HCT116 (cell line): ENCODE results near the gene CCDC187. TPM values are rescaled to one million over a fixed set of nuclear protein-coding genes. Genes with fewer than 3 reads are reported as not detected.

Experiments used
- ATAC-seq: fragments of 200-7000 bp; cut with Tn5 transposase; 2 replicates; pipeline ENCODE4 v1.9.1; 2020; ENCODE audit warnings: mild to moderate bottlenecking, moderate library complexity
- BruUV-seq: library from RNA; stranded (reverse); fragments of 400-500 nt; replicated peaks from 2 replicates; lab custom pipeline; 2021; lab: Mats Ljungman, UMichigan
- CTCF ChIA-PET: fragments of 300-600 bp; sonication (Branson Sonifier 250); formaldehyde crosslinking; loops from one replicate; lab custom pipeline; 2021; ENCODE audit warnings: antibody characterized with exemption; lab: Charles Lee
- POLR2A ChIA-PET: fragments of 300-600, 350-600 bp; sonication (Branson Sonifier 250); formaldehyde crosslinking; loops from one replicate; lab custom pipeline; 2021; ENCODE audit warnings: antibody characterized with exemption; lab: Charles Lee
- RAD21 ChIA-PET, 2 experiments: fragments of 300-600 bp; sonication (Branson Sonifier 250); formaldehyde crosslinking; loops; one replicate each; lab custom pipeline; 2023; ENCODE audit warnings: low total read pairs in 2 of 2; ENCODE audit not compliant: uncharacterized antibody in 2 of 2, unreplicated experiment in 2 of 2, low non-redundant PET in 1 of 2; lab: Charles Lee
- DNase-seq: peaks from one replicate; pipeline ENCODE4 v3.0.0-alpha.2; 2010; ENCODE audit warnings: low read depth, low spot score
- H2AFZ ChIP-seq: fragments of 200-600 bp; shearing (Covaris generic), sonication (generic); 2 replicates; pipeline ENCODE4 v1.6.1; 2017; ENCODE audit warnings: low read depth, mixed run types, mixed read lengths, antibody characterized with exemption, low read length; ENCODE audit not compliant: poor library complexity, severe bottlenecking
- H3K27ac ChIP-seq: 2 replicates; pipeline ENCODE4 v1.5.1; 2012; ENCODE audit warnings: low read depth, low read length
- H3K27me3 ChIP-seq: fragments of 200-600 bp; sonication (generic); 2 replicates; pipeline ENCODE4 v1.6.1; 2016; ENCODE audit warnings: mixed run types, low read length, mixed read lengths; ENCODE audit not compliant: insufficient read depth
- H3K36me3 ChIP-seq, 2 experiments: fragments of 200-500 bp in 1 of 2; fragments of 200-600 bp in 1 of 2; sonication (Bioruptor generic) in 1 of 2; sonication (generic) in 1 of 2; 2 replicates each; pipeline versions ENCODE4 v1.5.1 to v1.6.1; 2014 to 2016; ENCODE audit warnings: low read length in 2 of 2, inconsistent platforms in 1 of 2, mixed read lengths in 1 of 2, mixed run types in 1 of 2; ENCODE audit not compliant: insufficient read depth in 2 of 2, control insufficient read depth in 1 of 2
- H3K4me1 ChIP-seq, 2 experiments: fragments of 200-600 bp in 1 of 2; sonication (generic) in 1 of 2; 2 replicates each; pipeline versions ENCODE4 v1.5.1 to v1.6.1; 2012 to 2017; ENCODE audit warnings: low read length in 2 of 2, inconsistent platforms in 1 of 2, mild to moderate bottlenecking in 1 of 2, mixed read lengths in 1 of 2, mixed run types in 1 of 2, moderate library complexity in 1 of 2; ENCODE audit not compliant: insufficient read depth in 2 of 2, control insufficient read depth in 1 of 2
- H3K4me2 ChIP-seq: fragments of 200-600 bp; sonication (generic); 2 replicates; pipeline ENCODE4 v1.6.1; 2017; ENCODE audit warnings: mixed run types, low read length, mixed read lengths
- H3K4me3 ChIP-seq, 2 experiments: fragments of 200-600 bp in 1 of 2; sonication (generic) in 1 of 2; replicated peaks in 1 of 2; 2 replicates each; pipeline ENCODE4 v1.5.1; 2011 to 2016; ENCODE audit warnings: low read length in 2 of 2, control low read depth in 1 of 2, low read depth in 1 of 2, mild to moderate bottlenecking in 1 of 2, mixed read lengths in 1 of 2, mixed run types in 1 of 2
- H3K79me2 ChIP-seq: fragments of 200-600 bp; sonication (generic); 2 replicates; pipeline ENCODE4 v1.6.1; 2017; ENCODE audit warnings: mild to moderate bottlenecking, mixed run types, low read length, moderate library complexity, mixed read lengths; ENCODE audit not compliant: insufficient read depth
- H3K9ac ChIP-seq: fragments of 200-600 bp; sonication (generic); 2 replicates; pipeline ENCODE4 v1.6.1; 2016; ENCODE audit warnings: low read length, mixed read lengths
- H3K9me2 ChIP-seq: fragments of 200-600 bp; sonication (generic), shearing (Covaris generic); 2 replicates; pipeline ENCODE4 v1.6.1; 2017; ENCODE audit warnings: mixed run types, mild to moderate bottlenecking, moderate library complexity; ENCODE audit not compliant: insufficient read depth
- H3K9me3 ChIP-seq, 2 experiments: fragments of 200-500 bp in 1 of 2; fragments of 200-600 bp in 1 of 2; sonication (Bioruptor generic) in 1 of 2; sonication (generic) in 1 of 2; 2 replicates each; pipeline ENCODE4 v1.6.1; 2014 to 2017; ENCODE audit warnings: low read length in 2 of 2, mixed read lengths in 2 of 2, inconsistent platforms in 1 of 2, low read depth in 1 of 2, mild to moderate bottlenecking in 1 of 2, mixed run types in 1 of 2, moderate library complexity in 1 of 2; ENCODE audit not compliant: control insufficient read depth in 1 of 2, insufficient read depth in 1 of 2
- H4K20me1 ChIP-seq: fragments of 200-600 bp; sonication (generic), shearing (Covaris generic); 2 replicates; pipeline ENCODE4 v1.6.1; 2017; ENCODE audit warnings: mixed run types, mild to moderate bottlenecking, moderate library complexity; ENCODE audit not compliant: insufficient read depth
- ATF3 ChIP-seq: IDR thresholded peaks from 2 replicates; pipeline ENCODE4 v1.6.1; 2012
- CTCF ChIP-seq, 3 experiments: fragments of 200-600 bp in 1 of 3; sonication (generic) in 1 of 3; IDR thresholded peaks in 2 of 3; conservative IDR thresholded peaks in 1 of 3; 2 replicates each; pipeline ENCODE4 v1.5.1; 2012 to 2017; ENCODE audit warnings: low read depth in 2 of 3, low read length in 2 of 3, antibody characterized with exemption in 1 of 3, borderline replicate concordance in 1 of 3, control low read depth in 1 of 3, mild to moderate bottlenecking in 1 of 3, mixed read lengths in 1 of 3, mixed run types in 1 of 3, moderate library complexity in 1 of 3; ENCODE audit not compliant: insufficient read depth in 1 of 3
- EZH2 ChIP-seq: fragments of 200-600 bp; sonication (generic); IDR thresholded peaks from 2 replicates; pipeline ENCODE4 v1.6.1; 2017; ENCODE audit warnings: antibody characterized with exemption, mixed run types
- EZH2phosphoT487 ChIP-seq: fragments of 200-600 bp; IDR thresholded peaks from 2 replicates; pipeline ENCODE4 v1.6.1; 2018; ENCODE audit warnings: antibody characterized with exemption, borderline replicate concordance
- FOSL1 ChIP-seq: IDR thresholded peaks from 2 replicates; pipeline ENCODE4 v1.6.1; 2012; ENCODE audit warnings: low read depth
- JUND ChIP-seq: IDR thresholded peaks from 2 replicates; pipeline ENCODE4 v1.6.1; 2012
- POLR2A ChIP-seq: IDR thresholded peaks from 2 replicates; pipeline ENCODE4 v1.7.0; 2011; ENCODE audit warnings: borderline replicate concordance; ENCODE audit not compliant: insufficient read depth, insufficient read length; ENCODE audit errors: extremely low read depth
- POLR2AphosphoS5 ChIP-seq: IDR thresholded peaks from 2 replicates; pipeline ENCODE4 v1.6.1; 2011; ENCODE audit warnings: mild to moderate bottlenecking, low read depth, low read length, moderate library complexity
- REST ChIP-seq: IDR thresholded peaks from 2 replicates; pipeline ENCODE4 v1.6.1; 2012; ENCODE audit warnings: low read depth
- SIN3A ChIP-seq: IDR thresholded peaks from 2 replicates; pipeline ENCODE4 v1.6.1; 2012; ENCODE audit warnings: low read depth
- SP1 ChIP-seq: IDR thresholded peaks from 2 replicates; pipeline ENCODE4 v1.6.1; 2012; ENCODE audit warnings: low read depth
- TCF7L2 ChIP-seq: IDR thresholded peaks from 2 replicates; pipeline ENCODE4 v1.7.0; 2011; ENCODE audit warnings: borderline replicate concordance, inconsistent platforms; ENCODE audit not compliant: insufficient read depth, insufficient read length; ENCODE audit errors: extremely low read depth
- YY1 ChIP-seq: IDR thresholded peaks from 2 replicates; pipeline ENCODE4 v1.6.1; 2011; ENCODE audit warnings: low read length, low read depth, moderate library complexity, mild to moderate bottlenecking; ENCODE audit not compliant: insufficient replicate concordance; ENCODE audit errors: extremely low read depth
- ZBTB33 ChIP-seq: IDR thresholded peaks from 2 replicates; pipeline ENCODE4 v1.6.1; 2011; ENCODE audit warnings: mild to moderate bottlenecking, low read length, moderate library complexity; ENCODE audit not compliant: insufficient replicate concordance; ENCODE audit errors: extremely low read depth
- ZFX ChIP-seq: fragments of 450-650 bp; IDR thresholded peaks from 2 replicates; pipeline ENCODE4 v1.6.1; 2017
- intact Hi-C: fragments of 100-400 bp; cut with micrococcal nuclease; formaldehyde crosslinking; loops from 2 replicates; pipeline ENCODE4 v1.10.0; 2022
- total RNA-seq: library from RNA; stranded (reverse); gene quantifications from one replicate; pipeline ENCODE4 v1.2.1, GENCODE V29; 2021; ENCODE audit not compliant: unreplicated experiment

CCDC187 gene
- total RNA-seq, 1 experiment from 2014 or later = 4.6 TPM

GRCh38 chr9:136273921-136274785 is 29.7 kb downstream of the CCDC187 start:
- H3K36me3 ChIP-seq = no peaks in the 10 kb centered on the region
- intact Hi-C loops = no loop called here
- H3K27ac ChIP-seq = no peak overlapping the region
- ChIA-PET CTCF (no interaction called here), RAD21 (no interaction called here)
- H4K20me1 ChIP-seq = no peaks in the 10 kb centered on the region
- no peak overlapping the region for H2AFZ ChIP-seq
- H3K9ac ChIP-seq = no peak overlapping the region
- H3K4me2 ChIP-seq = no peak overlapping the region
- TF ChIP-seq TCF7L2 (no peak), SIN3A (no peak), EZH2phosphoT487 (no peak), POLR2AphosphoS5 (no peak), SP1 (no peak), CTCF (IDR thresholded peaks at IDR 0.05 in 2 of 3, conservative IDR thresholded peaks at IDR 0.05 in 1 of 3; ENCODE audit: borderline replicate concordance in 1 of 3, insufficient read depth in 1 of 3, low read depth in 2 of 3, low read length in 2 of 3) (no peak), ZBTB33 (no peak), YY1 (no peak), EZH2 (no peak), POLR2A (no peak), REST (no peak), ATF3 (no peak), FOSL1 (no peak), JUND (no peak), ZFX (no peak)
- TF ChIP-seq, all 23 proteins: peak for 0
- BruUV-seq = no TSS peak
- H3K79me2 ChIP-seq = no peaks in the 10 kb centered on the region
- no peaks in the 10 kb centered on the region for H3K9me3 ChIP-seq
- DNase-seq (no peak), ATAC-seq (no peak)
- no peak overlapping the region for H3K4me3 ChIP-seq
- POLR2A ChIA-PET = no interaction called here
- H3K9me2 ChIP-seq = no peaks in the 10 kb centered on the region
- no peaks in the 10 kb centered on the region for H3K4me1 ChIP-seq
- H3K27me3 ChIP-seq = no peaks in the 10 kb centered on the region
